ENCODE results near the gene MEGF11. TPM values are rescaled to one million over a fixed set of nuclear protein-coding genes. Genes with fewer than 3 reads are reported as not detected.

MEGF11 gene
- polyA plus RNA-seq, 1 experiment = 0.04 TPM

DNA sequence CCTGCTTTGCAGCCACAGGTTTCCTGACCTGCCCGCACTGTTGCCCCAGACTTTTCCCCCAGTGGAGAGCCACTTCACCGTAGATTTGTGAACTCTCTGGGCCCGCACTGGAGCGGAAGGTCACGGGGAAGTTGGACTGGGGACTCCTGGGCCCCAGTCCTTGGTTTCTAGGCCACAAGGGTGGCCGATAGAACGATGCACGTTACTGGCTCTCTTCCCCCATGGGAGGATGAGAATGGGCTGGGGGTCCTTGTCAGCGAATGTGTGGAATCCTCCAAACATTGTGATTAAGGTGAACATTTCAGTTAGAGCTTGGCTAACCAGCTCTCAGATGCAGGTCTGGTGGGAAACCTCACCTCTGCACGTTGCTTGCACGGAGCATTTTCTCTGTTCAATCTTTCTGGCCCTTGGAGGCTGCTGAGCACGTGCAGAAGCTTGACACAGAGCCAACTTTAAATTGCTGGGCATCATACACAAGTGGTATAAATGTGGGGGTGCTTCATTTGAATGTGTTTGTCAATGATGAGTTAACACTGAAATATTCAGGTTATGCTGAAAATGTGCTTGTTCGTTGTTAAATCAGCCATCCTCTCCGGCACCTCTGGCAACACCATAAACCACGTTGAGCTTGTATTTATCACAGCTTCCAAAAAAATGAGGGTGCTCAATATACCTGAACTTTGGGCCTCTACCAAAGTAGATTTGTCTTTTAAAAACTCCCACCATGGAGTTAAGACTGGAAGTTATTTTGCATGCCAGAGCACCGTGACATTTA is 40.8 kb upstream of the MEGF11 start:
- peak overlapping the region; percentile 51 for H3K4me3 ChIP-seq (ENCODE audit: low read depth, low read length)
- POLR2A ChIA-PET = interaction anchor here (0.6 kb wide), 1 partner anchor 503 kb away, joined by 15 read pairs; the partner anchor contains the start of gene DENND4A
- CTCF ChIA-PET = interaction anchor here (0.6 to 1.5 kb wide), 4 partner anchors 12 to 203 kb away, joined by 3 read pairs; partner anchors contain the start of gene SNAPC5
- H3K27me3 ChIP-seq (ENCODE audit: control insufficient read depth, insufficient read depth, low read length) = no peaks in the 10 kb centered on the region
- DNase-seq (ENCODE audit: low read depth) = peak; percentile 22
- H3K36me3 ChIP-seq (ENCODE audit: control insufficient read depth, insufficient read depth, low read length) = no peaks in the 10 kb centered on the region
- TF ChIP-seq, protein P1, sequence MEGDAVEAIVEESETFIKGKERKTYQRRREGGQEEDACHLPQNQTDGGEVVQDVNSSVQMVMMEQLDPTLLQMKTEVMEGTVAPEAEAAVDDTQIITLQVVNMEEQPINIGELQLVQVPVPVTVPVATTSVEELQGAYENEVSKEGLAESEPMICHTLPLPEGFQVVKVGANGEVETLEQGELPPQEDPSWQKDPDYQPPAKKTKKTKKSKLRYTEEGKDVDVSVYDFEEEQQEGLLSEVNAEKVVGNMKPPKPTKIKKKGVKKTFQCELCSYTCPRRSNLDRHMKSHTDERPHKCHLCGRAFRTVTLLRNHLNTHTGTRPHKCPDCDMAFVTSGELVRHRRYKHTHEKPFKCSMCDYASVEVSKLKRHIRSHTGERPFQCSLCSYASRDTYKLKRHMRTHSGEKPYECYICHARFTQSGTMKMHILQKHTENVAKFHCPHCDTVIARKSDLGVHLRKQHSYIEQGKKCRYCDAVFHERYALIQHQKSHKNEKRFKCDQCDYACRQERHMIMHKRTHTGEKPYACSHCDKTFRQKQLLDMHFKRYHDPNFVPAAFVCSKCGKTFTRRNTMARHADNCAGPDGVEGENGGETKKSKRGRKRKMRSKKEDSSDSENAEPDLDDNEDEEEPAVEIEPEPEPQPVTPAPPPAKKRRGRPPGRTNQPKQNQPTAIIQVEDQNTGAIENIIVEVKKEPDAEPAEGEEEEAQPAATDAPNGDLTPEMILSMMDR (IDR thresholded peaks at IDR 0.05; ENCODE audit: insufficient read depth, low read depth, low read length) = no peak

DNA sequence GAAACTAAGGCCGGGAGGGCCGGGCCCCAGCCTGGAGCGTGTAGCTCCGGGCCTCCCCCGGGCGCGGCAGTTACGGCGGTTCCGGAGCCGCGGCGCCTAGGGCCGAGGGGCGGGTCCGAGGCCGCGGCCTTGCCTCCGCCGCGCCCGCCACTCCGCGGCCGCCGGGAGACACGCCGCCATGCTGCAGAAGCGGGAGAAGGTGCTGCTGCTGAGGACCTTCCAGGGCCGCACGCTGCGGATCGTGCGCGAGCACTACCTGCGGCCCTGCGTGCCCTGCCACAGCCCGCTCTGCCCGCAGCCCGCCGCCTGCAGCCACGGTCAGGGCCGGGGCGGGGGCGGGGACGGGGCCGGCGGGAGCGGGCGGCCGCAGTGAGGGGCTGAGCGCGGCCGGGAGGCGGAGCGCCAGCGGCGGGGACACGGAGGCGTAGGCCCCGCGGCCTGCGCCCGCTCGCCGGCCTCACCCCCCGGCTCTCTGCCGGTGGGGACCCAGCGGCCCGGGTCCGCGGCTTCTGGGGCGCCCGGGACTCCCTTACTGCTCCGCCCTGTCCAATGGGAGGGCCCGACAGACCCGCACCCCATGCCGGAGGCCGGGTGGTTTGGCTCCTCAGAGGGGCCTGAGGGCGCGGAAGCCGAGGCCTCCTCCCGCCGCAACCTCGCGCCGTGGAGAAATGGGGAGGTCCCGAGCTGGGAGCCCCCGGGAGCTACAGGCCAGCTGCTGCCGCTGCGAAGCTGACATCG is 40.0 kb upstream of the MEGF11 start, which contains the start of gene DIS3L:
Gene DIS3L, plus strand, starts transcription at position 150 of the 738 bp plus-strand sequence. Its CDS starts 29 bp downstream, at position 179.
- no peak for DNase-seq (ENCODE audit: low read depth)
- POLR2A ChIA-PET = interaction anchor here (0.6 kb wide), 1 partner anchor 502 kb away, joined by 15 read pairs; the partner anchor contains the start of gene DENND4A
- CTCF ChIA-PET = interaction anchor here (0.6 to 1.7 kb wide), 5 partner anchors 12 to 204 kb away, joined by 3 to 4 read pairs (median 3); partner anchors contain the start of gene SNAPC5
- TF ChIP-seq, protein P1 (IDR thresholded peaks at IDR 0.05; ENCODE audit: insufficient read depth, low read depth, low read length) = no peak
- H3K4me3 ChIP-seq (ENCODE audit: low read depth, low read length) = peak within 1 kb of the TSS; percentile 51
- H3K36me3 ChIP-seq (ENCODE audit: control insufficient read depth, insufficient read depth, low read length) = no peaks in the 10 kb centered on the region
- H3K27me3 ChIP-seq (ENCODE audit: control insufficient read depth, insufficient read depth, low read length) = no peaks in the 10 kb centered on the region

DNA sequence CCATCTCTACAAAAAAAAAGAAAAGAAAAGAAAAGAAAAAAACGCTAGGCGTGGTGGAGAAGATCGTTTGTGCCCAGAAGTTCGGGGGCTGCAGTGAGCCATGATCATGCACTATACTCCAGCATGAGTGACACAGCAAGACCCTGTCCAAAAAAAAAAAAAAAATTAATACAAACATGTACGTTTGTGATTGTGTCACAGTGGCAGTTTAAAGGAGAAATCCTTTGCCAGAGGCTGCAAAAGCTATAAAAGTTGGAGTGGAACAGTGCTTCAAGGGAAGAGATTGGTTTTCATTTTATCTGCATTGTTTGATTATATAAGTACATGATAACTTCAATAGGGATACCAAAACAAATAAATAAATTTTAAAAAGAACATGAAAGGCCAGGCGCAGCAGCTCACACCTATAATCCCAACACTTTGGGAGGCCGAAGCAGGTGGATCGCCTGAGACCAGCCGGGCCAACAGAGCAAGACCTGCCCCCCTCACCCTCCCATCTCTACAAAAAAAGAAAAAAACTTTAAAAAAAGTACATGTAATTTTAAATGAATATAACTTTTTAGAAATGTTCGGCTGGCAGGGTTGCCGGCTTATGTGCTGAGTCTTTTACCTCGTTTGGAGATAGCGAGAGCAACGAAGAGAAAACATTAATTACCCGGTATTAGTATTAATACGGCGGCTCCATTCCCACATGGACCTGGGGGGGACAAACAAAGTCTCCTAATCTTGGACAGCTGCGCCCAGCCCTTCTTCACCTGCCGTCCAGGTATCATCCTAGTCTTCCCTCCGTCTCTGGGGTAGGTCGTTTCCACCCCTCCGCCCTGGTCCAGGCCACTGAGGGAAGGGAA is 39.2 kb upstream of the MEGF11 start:
- POLR2A ChIA-PET = no interaction called here
- no peak for DNase-seq (ENCODE audit: low read depth)
- Histone ChIP-seq H3K4me3 (ENCODE audit: low read depth, low read length) (peak overlapping the region; percentile 51), H3K27me3 (ENCODE audit: control insufficient read depth, insufficient read depth, low read length) (no peaks in the 10 kb centered on the region), H3K36me3 (ENCODE audit: control insufficient read depth, insufficient read depth, low read length) (no peaks in the 10 kb centered on the region)
- TF ChIP-seq, protein P1 (IDR thresholded peaks at IDR 0.05; ENCODE audit: insufficient read depth, low read depth, low read length) = no peak
- CTCF ChIA-PET = interaction anchor here (1.6 to 1.7 kb wide), 2 partner anchors 205 to 377 kb away, joined by 4 to 6 read pairs; partner anchors contain the start of gene SNAPC5

DNA sequence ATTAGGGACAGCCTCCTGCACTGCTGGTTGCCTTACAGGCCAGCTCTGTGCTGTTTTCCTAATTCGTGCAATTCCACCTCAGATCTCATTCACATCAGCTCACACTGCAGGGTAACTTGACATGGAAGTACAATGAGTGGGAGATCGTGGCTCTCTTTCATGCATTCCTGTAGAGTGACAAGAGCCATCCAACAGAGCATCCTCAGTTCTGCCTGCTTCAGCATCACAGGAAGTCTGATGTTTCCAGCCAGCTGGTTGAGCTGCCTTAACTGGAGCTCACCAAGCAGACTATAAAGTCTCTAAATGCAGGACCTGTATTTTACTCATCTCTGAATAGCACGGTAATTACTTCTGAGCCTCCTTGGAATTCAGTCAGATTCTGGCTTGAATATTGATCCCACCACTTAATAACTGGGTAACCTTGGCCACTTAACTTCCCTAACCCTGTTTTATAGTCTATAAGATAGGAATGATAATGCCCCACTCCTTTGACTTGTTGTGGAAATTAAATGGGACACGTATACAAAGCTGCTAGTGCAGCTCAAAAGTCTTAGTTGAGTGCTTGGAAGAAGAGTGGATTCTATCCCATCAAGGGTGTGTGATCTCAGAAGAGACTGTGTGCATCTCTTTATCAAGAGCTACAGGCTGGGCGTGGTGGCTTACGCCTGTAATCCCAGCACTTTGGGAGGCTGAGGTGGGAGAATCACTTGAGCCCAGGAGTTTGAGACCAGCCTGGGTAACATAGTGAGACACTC is 38.4 kb upstream of the MEGF11 start:
- CTCF ChIA-PET = interaction anchor here (0.5 to 1.7 kb wide), 5 partner anchors 206 to 376 kb away, joined by 3 to 6 read pairs (median 4); partner anchors contain the start of gene SNAPC5
- POLR2A ChIA-PET = no interaction called here

More for the DNA sequence above, 38.4 kb upstream of the MEGF11 start:
- TF ChIP-seq, protein P1 (IDR thresholded peaks at IDR 0.05; ENCODE audit: insufficient read depth, low read depth, low read length) = no peak
- DNase-seq (ENCODE audit: low read depth) = no peak
- Histone ChIP-seq H3K27me3 (ENCODE audit: control insufficient read depth, insufficient read depth, low read length) (no peaks in the 10 kb centered on the region), H3K4me3 (ENCODE audit: low read depth, low read length) (no peak overlapping the region), H3K36me3 (ENCODE audit: control insufficient read depth, insufficient read depth, low read length) (no peaks in the 10 kb centered on the region)
